RWPE1 (cell line): Measurements from ENCODE around the gene TCL1B.
"Not testable (repeated sequence)": the region's sequence is repeated elsewhere in the genome, so short reads cannot be mapped to it uniquely, and the experiment has no call there.

Experiments
- CTCF ChIA-PET: fragments of 350-600 bp; sonication (Branson Sonifier 250); formaldehyde crosslinking; extraction: SDS; loops from one replicate; lab custom pipeline; 2021; lab: Yijun Ruan, JAX
- POLR2A ChIA-PET: fragments of 400-600 bp; formaldehyde crosslinking; extraction: SDS; loops from one replicate; lab custom pipeline; 2020; ENCODE audit warnings: antibody characterized with exemption; ENCODE audit not compliant: low non-redundant PET; lab: Yijun Ruan, JAX
- DNase-seq: peaks from one replicate; pipeline ENCODE4 v3.0.0; 2012; ENCODE audit warnings: low spot score
- H3K27ac ChIP-seq: fragments of 450-650 bp; 2 replicates; pipeline ENCODE4 v1.5.1; 2017
- TF ChIP-seq, protein P1 (sequence below): fragments of 450-650 bp; conservative IDR thresholded peaks from 2 replicates; pipeline ENCODE4 v1.5.1; 2017; ENCODE audit warnings: low read depth, mild to moderate bottlenecking

TCL1B gene

GRCh38 chr14:95659990-95660385 lies 26.2 kb upstream of the TCL1B start:
- no peak overlapping the region for H3K27ac ChIP-seq
- ChIA-PET POLR2A (no interaction called here), CTCF (no interaction called here)
- no peak for DNase-seq
- TF ChIP-seq, protein P1, sequence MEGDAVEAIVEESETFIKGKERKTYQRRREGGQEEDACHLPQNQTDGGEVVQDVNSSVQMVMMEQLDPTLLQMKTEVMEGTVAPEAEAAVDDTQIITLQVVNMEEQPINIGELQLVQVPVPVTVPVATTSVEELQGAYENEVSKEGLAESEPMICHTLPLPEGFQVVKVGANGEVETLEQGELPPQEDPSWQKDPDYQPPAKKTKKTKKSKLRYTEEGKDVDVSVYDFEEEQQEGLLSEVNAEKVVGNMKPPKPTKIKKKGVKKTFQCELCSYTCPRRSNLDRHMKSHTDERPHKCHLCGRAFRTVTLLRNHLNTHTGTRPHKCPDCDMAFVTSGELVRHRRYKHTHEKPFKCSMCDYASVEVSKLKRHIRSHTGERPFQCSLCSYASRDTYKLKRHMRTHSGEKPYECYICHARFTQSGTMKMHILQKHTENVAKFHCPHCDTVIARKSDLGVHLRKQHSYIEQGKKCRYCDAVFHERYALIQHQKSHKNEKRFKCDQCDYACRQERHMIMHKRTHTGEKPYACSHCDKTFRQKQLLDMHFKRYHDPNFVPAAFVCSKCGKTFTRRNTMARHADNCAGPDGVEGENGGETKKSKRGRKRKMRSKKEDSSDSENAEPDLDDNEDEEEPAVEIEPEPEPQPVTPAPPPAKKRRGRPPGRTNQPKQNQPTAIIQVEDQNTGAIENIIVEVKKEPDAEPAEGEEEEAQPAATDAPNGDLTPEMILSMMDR, result no peak

GRCh38 chr14:95660651-95661515 lies 25.3 kb upstream of the TCL1B start:
- TF ChIP-seq, protein P1, result no peak
- no peak for DNase-seq
- H3K27ac ChIP-seq, result no peak overlapping the region
- CTCF ChIA-PET, result no interaction called here
- POLR2A ChIA-PET, result no interaction called here

DNA sequence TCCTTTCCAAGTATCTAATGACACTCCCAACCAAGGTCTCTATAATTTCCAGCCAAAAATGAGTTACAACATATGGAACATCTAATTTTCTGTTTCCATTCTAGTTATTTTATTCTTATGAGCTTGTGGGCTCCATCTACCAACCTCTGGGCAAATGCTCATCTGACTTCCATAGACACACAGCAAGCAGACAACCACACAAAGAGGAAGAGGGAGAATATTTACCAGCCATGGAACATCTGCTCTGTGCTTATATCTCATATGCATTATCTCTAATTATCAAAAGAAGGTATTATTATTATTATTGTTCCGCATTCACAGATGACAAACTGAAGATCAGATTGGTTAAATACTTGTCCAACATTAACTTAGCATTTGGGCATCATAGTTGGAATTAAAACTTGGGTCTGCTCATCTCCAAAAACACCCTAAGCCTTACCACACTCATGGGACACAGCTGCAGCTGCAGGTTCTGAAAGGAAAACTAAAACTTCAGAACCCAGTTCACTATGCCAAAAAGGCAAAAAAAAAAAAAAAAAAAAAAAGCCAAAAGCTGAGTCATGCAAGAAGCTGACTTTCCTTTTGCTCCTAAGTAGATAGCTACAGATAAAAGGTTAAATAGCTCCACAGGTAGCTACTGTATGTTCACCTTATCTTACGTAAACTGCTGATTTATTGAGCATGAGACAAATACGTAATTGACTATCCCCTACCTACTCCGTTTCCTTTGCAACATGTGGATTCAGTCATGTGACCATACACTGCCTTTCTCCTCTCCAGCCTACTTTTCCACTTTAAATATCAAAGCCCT lies 23.6 kb upstream of the TCL1B start:
- ChIA-PET CTCF (interaction anchor here (0.6 kb wide), 1 partner anchor 1014 kb away, joined by 3 read pairs; no protein-coding TSS in a partner anchor), POLR2A (interaction anchor here (0.6 kb wide), 1 partner anchor 876 kb away, joined by 12 read pairs; no protein-coding TSS in a partner anchor)
- DNase-seq, result no peak
- H3K27ac ChIP-seq, result no peak overlapping the region
- TF ChIP-seq, protein P1, result no peak

DNA sequence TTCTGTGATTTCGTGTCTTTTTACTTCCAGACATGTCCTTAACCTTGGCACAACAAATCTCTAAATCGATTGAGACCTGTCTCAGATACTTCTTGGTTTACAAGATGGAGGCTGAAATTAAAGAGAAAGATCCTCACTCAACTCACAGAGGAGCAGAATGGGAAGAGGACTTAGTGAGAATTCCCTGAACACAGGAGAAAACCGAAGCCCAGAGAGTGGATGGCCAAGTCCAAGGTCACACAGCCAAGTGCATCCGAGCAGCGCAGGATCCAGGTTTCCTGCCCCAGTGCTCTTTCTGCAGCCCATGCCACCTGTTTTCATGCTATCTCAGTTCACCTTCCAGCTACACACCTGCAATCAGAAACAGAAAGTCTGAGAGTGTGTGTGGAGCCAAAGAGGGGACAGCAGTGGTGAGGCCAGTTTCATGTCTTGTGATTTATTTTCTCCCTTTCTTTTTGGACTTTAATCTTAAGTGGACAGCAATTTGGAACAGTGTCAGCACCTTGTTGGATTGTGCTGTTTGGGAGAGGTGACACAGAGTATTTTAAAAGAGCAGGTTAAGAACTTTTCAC lies 22.9 kb upstream of the TCL1B start:
- POLR2A ChIA-PET, result interaction anchor here (0.6 kb wide), 1 partner anchor 877 kb away, joined by 12 read pairs; no protein-coding TSS in a partner anchor
- TF ChIP-seq, protein P1, result no peak
- CTCF ChIA-PET, result no interaction called here
- H3K27ac ChIP-seq, result no peak overlapping the region
- no peak for DNase-seq

DNA sequence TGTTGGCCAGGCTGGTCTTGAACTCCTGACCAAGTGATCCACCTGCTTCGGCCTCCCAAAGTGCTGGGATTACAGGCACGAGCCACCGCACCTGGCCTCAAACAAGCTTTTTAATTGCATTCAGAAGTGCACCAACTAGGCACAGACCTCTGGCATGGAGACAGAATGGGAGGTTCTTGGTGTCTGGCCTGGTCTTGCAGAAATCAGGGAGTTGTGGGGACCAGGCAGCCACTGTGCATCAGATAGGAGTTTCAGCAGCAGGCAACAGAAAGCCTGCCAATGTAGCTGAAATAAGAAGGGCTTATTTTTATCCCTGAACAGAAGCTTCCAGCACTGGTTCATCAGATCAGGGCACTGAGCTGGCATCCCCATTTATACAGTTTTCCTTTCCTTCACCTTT lies 22.2 kb upstream of the TCL1B start:
- DNase-seq, result no peak
- no peak overlapping the region for H3K27ac ChIP-seq
- CTCF ChIA-PET, result interaction anchor here (0.6 kb wide), 1 partner anchor 57 kb away, joined by 3 read pairs; no protein-coding TSS in a partner anchor
- TF ChIP-seq, protein P1, result no peak
- POLR2A ChIA-PET, result no interaction called here

DNA sequence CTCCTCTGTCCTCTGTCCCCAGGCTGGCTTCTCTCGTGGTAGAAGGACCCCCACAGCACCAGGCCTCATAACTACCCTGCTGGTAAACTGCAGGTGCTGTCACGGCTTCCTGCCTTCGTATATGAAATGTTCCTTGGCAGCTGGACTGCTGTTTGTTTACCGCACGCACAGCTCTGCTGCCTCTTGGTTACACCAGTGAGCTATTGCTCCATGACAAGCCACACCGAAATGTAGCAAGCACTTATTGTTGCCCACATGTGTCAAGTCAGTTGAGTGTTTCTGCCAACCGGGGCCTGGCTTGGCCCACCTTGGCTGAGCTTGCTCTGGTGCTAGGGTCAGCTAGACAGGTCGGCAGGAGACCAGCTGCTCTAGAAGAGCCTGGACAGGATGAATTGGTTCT lies 21.7 kb upstream of the TCL1B start:
- ChIA-PET CTCF (interaction anchor here (0.6 kb wide), 1 partner anchor 56 kb away, joined by 3 read pairs; no protein-coding TSS in a partner anchor), POLR2A (no interaction called here)
- H3K27ac ChIP-seq, result no peak overlapping the region

DNA sequence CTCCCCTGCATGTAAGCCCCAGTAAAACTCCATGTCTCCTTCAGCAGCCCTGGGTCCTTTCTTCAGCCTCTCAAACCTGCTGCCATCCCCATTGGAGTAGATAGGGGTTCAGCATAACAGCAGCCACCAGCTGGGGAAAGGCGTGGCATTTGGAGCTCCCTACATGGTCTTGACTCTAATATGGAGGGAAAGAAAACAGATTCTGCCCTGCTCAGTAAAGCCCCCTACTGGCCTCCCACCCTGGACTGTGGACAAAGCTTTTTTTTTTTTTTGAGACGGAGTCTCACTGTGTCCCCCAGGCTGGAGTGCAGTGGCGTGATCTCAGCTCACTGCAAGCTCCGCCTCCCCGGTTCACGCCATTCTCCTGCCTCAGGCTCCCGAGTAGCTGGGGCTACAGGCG lies 20.7 kb upstream of the TCL1B start:
- POLR2A ChIA-PET, result not testable (repeated sequence)

More for the DNA sequence above, 21.7 kb upstream of the TCL1B start:
- TF ChIP-seq, protein P1, result no peak
- DNase-seq, result no peak

More for the DNA sequence above, 20.7 kb upstream of the TCL1B start:
- CTCF ChIA-PET, DNase-seq, H3K27ac ChIP-seq: not testable (repeated sequence)
